ENCODE data around the gene SUFU. TPM values are rescaled to one million over a fixed set of nuclear protein-coding genes. Genes with fewer than 3 reads are reported as not detected.

Gene SUFU
- total RNA-seq, 1 experiment from 2014 or later = 2.7 TPM

- DNase-seq (ENCODE audit: low read depth in 1 of 2, low spot score in 2 of 2) = no peak
- Histone ChIP-seq H3K27me3 (replicated peaks) (no peaks in the 10 kb centered on the region), H3K4me1 (replicated peaks) (peaks cover 3% of the 10 kb centered on the region; the same call in 1 of the 2 replicates), H3K36me3 (no peaks in the 10 kb centered on the region; the same call in 1 of the 2 replicates), H3K4me3 (no peak overlapping the region), H3K9me3 (replicated peaks) (no peaks in the 10 kb centered on the region), H3K27ac (no peak overlapping the region)
These were observed 53.8 kb downstream of the SUFU start for GRCh38 chr10:102557569-102557968.

GRCh38 chr10:102559764-102560163, 56.0 kb downstream of the SUFU start:
- H3K4me1 ChIP-seq (replicated peaks) = peaks cover 3% of the 10 kb centered on the region; the same call in 1 of the 2 replicates
- no peak for DNase-seq (ENCODE audit: low read depth in 1 of 2, low spot score in 2 of 2)
- H3K27ac ChIP-seq = no peak overlapping the region
- H3K4me3 ChIP-seq = no peak overlapping the region
- H3K9me3 ChIP-seq (replicated peaks) = no peaks in the 10 kb centered on the region
- H3K36me3 ChIP-seq = no peaks in the 10 kb centered on the region; the same call in 1 of the 2 replicates
- no peaks in the 10 kb centered on the region for H3K27me3 ChIP-seq (replicated peaks)

- H3K27ac ChIP-seq = no peak overlapping the region
- no peaks in the 10 kb centered on the region for H3K9me3 ChIP-seq (replicated peaks)
- H3K4me3 ChIP-seq = no peak overlapping the region
- no peaks in the 10 kb centered on the region for H3K27me3 ChIP-seq (replicated peaks)
- no peak for DNase-seq (ENCODE audit: low read depth in 1 of 2, low spot score in 2 of 2)
- no peaks in the 10 kb centered on the region for H3K4me1 ChIP-seq (replicated peaks)
- H3K36me3 ChIP-seq = no peaks in the 10 kb centered on the region; the same call in 1 of the 2 replicates
These were observed 60.5 kb downstream of the SUFU start for GRCh38 chr10:102564209-102564834.

GRCh38 chr10:102565793-102566192, 62.0 kb downstream of the SUFU start:
- H3K36me3 ChIP-seq = no peaks in the 10 kb centered on the region; the same call in 1 of the 2 replicates

GRCh38 chr10:102578782-102579181, 75.0 kb downstream of the SUFU start:
- no peak overlapping the region for H3K27ac ChIP-seq
- H3K4me3 ChIP-seq = no peak overlapping the region
- no peak for DNase-seq (ENCODE audit: low read depth in 1 of 2, low spot score in 2 of 2)
- no peaks in the 10 kb centered on the region for H3K36me3 ChIP-seq
- peaks cover 19% of the 10 kb centered on the region for H3K4me1 ChIP-seq (replicated peaks)
- H3K9me3 ChIP-seq (replicated peaks) = no peaks in the 10 kb centered on the region
- H3K27me3 ChIP-seq (replicated peaks) = no peaks in the 10 kb centered on the region

More at GRCh38 chr10:102565793-102566192, 62.0 kb downstream of the SUFU start:
- no peaks in the 10 kb centered on the region for H3K9me3 ChIP-seq (replicated peaks)
- no peaks in the 10 kb centered on the region for H3K27me3 ChIP-seq (replicated peaks)
- no peak overlapping the region for H3K27ac ChIP-seq
- H3K4me3 ChIP-seq = no peak overlapping the region
- no peak for DNase-seq (ENCODE audit: low read depth in 1 of 2, low spot score in 2 of 2)
- H3K4me1 ChIP-seq (replicated peaks) = no peaks in the 10 kb centered on the region

- Histone ChIP-seq H3K4me3 (no peak overlapping the region), H3K27ac (no peak overlapping the region), H3K36me3 (no peaks in the 10 kb centered on the region), H3K27me3 (replicated peaks) (no peaks in the 10 kb centered on the region), H3K9me3 (replicated peaks) (no peaks in the 10 kb centered on the region), H3K4me1 (replicated peaks) (peaks cover 19% of the 10 kb centered on the region)
- DNase-seq (ENCODE audit: low read depth in 1 of 2, low spot score in 2 of 2) = no peak
These were observed 75.6 kb downstream of the SUFU start for GRCh38 chr10:102579328-102579727.

- no peaks in the 10 kb centered on the region for H3K9me3 ChIP-seq (replicated peaks)
- H3K4me1 ChIP-seq (replicated peaks) = peaks cover 19% of the 10 kb centered on the region
- H3K4me3 ChIP-seq = no peak overlapping the region
- DNase-seq (ENCODE audit: low read depth in 1 of 2, low spot score in 2 of 2) = peak in 1 of 2 experiments; percentile 72
- H3K27ac ChIP-seq = no peak overlapping the region
- no peaks in the 10 kb centered on the region for H3K27me3 ChIP-seq (replicated peaks)
- no peaks in the 10 kb centered on the region for H3K36me3 ChIP-seq
These were observed 76.5 kb downstream of the SUFU start for GRCh38 chr10:102580230-102580629.

- Histone ChIP-seq H3K4me3 (no peak overlapping the region), H3K27me3 (replicated peaks) (no peaks in the 10 kb centered on the region), H3K27ac (no peak overlapping the region), H3K4me1 (replicated peaks) (peaks cover 19% of the 10 kb centered on the region), H3K36me3 (no peaks in the 10 kb centered on the region), H3K9me3 (replicated peaks) (no peaks in the 10 kb centered on the region)
- no peak for DNase-seq (ENCODE audit: low read depth in 1 of 2, low spot score in 2 of 2)
These were observed 77.6 kb downstream of the SUFU start for GRCh38 chr10:102581401-102581800.

GRCh38 chr10:102581981-102582580, 78.3 kb downstream of the SUFU start:
- Histone ChIP-seq H3K27me3 (replicated peaks) (no peaks in the 10 kb centered on the region), H3K27ac (no peak overlapping the region), H3K4me1 (replicated peaks) (peaks cover 19% of the 10 kb centered on the region), H3K4me3 (no peak overlapping the region), H3K36me3 (no peaks in the 10 kb centered on the region), H3K9me3 (replicated peaks) (no peaks in the 10 kb centered on the region)
- DNase-seq (ENCODE audit: low read depth in 1 of 2, low spot score in 2 of 2) = no peak

GRCh38 chr10:102583435-102584417, 80.0 kb downstream of the SUFU start:
- H3K9me3 ChIP-seq (replicated peaks) = no peaks in the 10 kb centered on the region
- no peak overlapping the region for H3K27ac ChIP-seq
- DNase-seq (ENCODE audit: low read depth in 1 of 2, low spot score in 2 of 2) = peak; percentile 81 to 86
- H3K4me1 ChIP-seq (replicated peaks) = peaks cover 19% of the 10 kb centered on the region
- H3K36me3 ChIP-seq = no peaks in the 10 kb centered on the region
- no peak overlapping the region for H3K4me3 ChIP-seq
- no peaks in the 10 kb centered on the region for H3K27me3 ChIP-seq (replicated peaks)

GRCh38 chr10:102585026-102585425, 81.3 kb downstream of the SUFU start:
- Histone ChIP-seq H3K9me3 (replicated peaks) (no peaks in the 10 kb centered on the region), H3K36me3 (no peaks in the 10 kb centered on the region), H3K4me1 (replicated peaks) (peaks cover 9% of the 10 kb centered on the region), H3K4me3 (no peak overlapping the region), H3K27ac (no peak overlapping the region), H3K27me3 (replicated peaks) (no peaks in the 10 kb centered on the region)
- DNase-seq (ENCODE audit: low read depth in 1 of 2, low spot score in 2 of 2) = no peak

- Histone ChIP-seq H3K36me3 (no peaks in the 10 kb centered on the region), H3K4me1 (replicated peaks) (no peaks in the 10 kb centered on the region), H3K4me3 (no peak overlapping the region), H3K27ac (no peak overlapping the region), H3K9me3 (replicated peaks) (no peaks in the 10 kb centered on the region), H3K27me3 (replicated peaks) (no peaks in the 10 kb centered on the region)
- no peak for DNase-seq (ENCODE audit: low read depth in 1 of 2, low spot score in 2 of 2)
These were observed 83.1 kb downstream of the SUFU start for GRCh38 chr10:102586858-102587257.

GRCh38 chr10:102588875-102589274, 85.1 kb downstream of the SUFU start:
- Histone ChIP-seq H3K36me3 (no peaks in the 10 kb centered on the region), H3K27me3 (replicated peaks) (no peaks in the 10 kb centered on the region), H3K4me1 (replicated peaks) (peaks cover 10% of the 10 kb centered on the region), H3K27ac (no peak overlapping the region), H3K4me3 (no peak overlapping the region), H3K9me3 (replicated peaks) (no peaks in the 10 kb centered on the region)
- no peak for DNase-seq (ENCODE audit: low read depth in 1 of 2, low spot score in 2 of 2)
